H1 (cell line): ENCODE data around the gene SPIRE1. TPM values are rescaled to one million over a fixed set of nuclear protein-coding genes. Genes with fewer than 3 reads are reported as not detected.

Experiments
- CHD7 ChIP-seq: fragments of 300-600 bp; sonication (generic); IDR thresholded peaks from 2 replicates; pipeline ENCODE4 v1.7.1; 2012; ENCODE audit warnings: low read length, moderate library complexity, mild to moderate bottlenecking, inconsistent platforms; ENCODE audit not compliant: insufficient replicate concordance
- EGR1 ChIP-seq: IDR thresholded peaks from 2 replicates; pipeline ENCODE4 v1.6.1; 2011; ENCODE audit warnings: low read depth, low read length, borderline replicate concordance
- EP300 ChIP-seq, 2 experiments: IDR thresholded peaks; 1 replicate in 1 of 2; 2 replicates in 1 of 2; pipeline ENCODE4 v1.6.1; 2011 to 2012; ENCODE audit warnings: low read depth in 2 of 2, low read length in 2 of 2, mild to moderate bottlenecking in 2 of 2, borderline replicate concordance in 1 of 2, inconsistent platforms in 1 of 2, moderate library complexity in 1 of 2
- EZH2 ChIP-seq: fragments of 200-600 bp; sonication (generic); IDR thresholded peaks from 2 replicates; pipeline ENCODE4 v1.7.1; 2012; ENCODE audit warnings: low read depth, mild to moderate bottlenecking, moderate library complexity, low read length, inconsistent platforms; ENCODE audit not compliant: severe bottlenecking
- KDM4A ChIP-seq: IDR thresholded peaks from one replicate; pipeline ENCODE4 v1.7.1; 2012; ENCODE audit warnings: low read depth, mild to moderate bottlenecking, moderate library complexity, low read length, inconsistent platforms; ENCODE audit not compliant: severe bottlenecking
- MAX ChIP-seq: IDR thresholded peaks from 2 replicates; pipeline ENCODE4 v1.6.1; 2012; ENCODE audit warnings: inconsistent platforms
- TAF1 ChIP-seq: IDR thresholded peaks from 2 replicates; pipeline ENCODE4 v1.6.1; 2011; ENCODE audit warnings: mild to moderate bottlenecking, low read depth, low read length
- polyA plus RNA-seq, 7 experiments: library from polyadenylated mRNA; depleted of rRNA in 3 of 7; stranded (reverse) in 5 of 7; unstranded in 2 of 7; fragments of >200 nt in 5 of 7; fragments of 200-250 nt in 2 of 7; gene quantifications; 1 replicate in 5 of 7; 2 replicates in 1 of 7; 4 replicates in 1 of 7; pipeline versions ENCODE4 v1.2.1 to v1.2.3, GENCODE V29; 2011 to 2013; ENCODE audit warnings: missing spikeins in 2 of 7, mixed read lengths in 2 of 7
- total RNA-seq: library from RNA; stranded (reverse); fragmentation: NEBNext Ultra II Directional; extraction: Animal tissue kit (Norgen Biotek cat#: 25700); gene quantifications from 2 replicates; pipeline ENCODE4 v1.2.1, GENCODE V29; 2021

The SPIRE1 gene
- total and polyA plus RNA-seq, 2 of the 8 experiments (the other 6 are each of a cell fraction or from before 2014, with no cell fraction given): 6.0 to 21.5 TPM

GRCh38 chr18:12637901-12638643, 19.8 kb downstream of the SPIRE1 start (continued):
- TF ChIP-seq TAF1 (no peak), MAX (no peak), EGR1 (no peak), EP300 (IDR thresholded peaks at IDR 0.05; ENCODE audit: borderline replicate concordance in 1 of 2, low read depth in 2 of 2, low read length in 2 of 2) (no peak), EZH2 (no peak), KDM4A (no peak), CHD7 (no peak)
- TF ChIP-seq, all 59 proteins: peak for 0
